ENCODE data around the gene NHERF1. TPM values are rescaled to one million over a fixed set of nuclear protein-coding genes. Genes with fewer than 3 reads are reported as not detected.

Gene NHERF1
- total and polyA plus RNA-seq, 2 of the 13 experiments (the other 11 are each of a cell fraction or from before 2014, with no cell fraction given): 169 to 269 TPM

DNA sequence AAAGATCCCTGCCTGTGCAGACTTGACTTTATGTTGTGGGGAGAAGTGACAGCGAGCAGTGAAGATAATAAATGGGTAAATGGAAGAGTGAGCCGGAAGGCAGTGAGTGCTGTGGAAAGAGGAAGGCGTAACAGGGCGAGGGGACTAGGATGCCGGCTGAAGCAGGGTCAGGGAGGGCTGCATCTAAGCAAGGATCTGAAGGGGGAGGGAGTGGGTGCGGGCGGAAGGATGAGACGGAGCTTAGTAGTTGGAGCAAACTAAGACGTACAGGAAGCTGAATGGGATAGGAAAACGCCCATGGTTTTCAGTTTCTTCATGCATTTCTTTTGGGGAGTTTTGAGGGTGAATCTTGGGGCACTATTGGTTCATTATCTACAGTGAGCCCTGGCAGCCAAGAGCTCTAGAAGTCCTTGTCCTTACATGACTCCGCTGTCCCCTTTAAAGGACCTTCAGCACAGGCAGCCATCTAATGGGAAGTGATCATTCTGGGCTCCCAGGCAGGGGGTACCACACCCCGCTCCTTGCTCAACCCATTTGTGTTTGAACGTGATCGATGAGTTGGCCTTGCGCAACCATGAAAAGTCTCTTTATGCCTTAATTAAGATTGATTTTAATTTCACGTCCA, 38.1 kb downstream of the NHERF1 start:
- Histone ChIP-seq H2AFZ (ENCODE audit: low read length) (no peak overlapping the region), H3K9me3 (ENCODE audit: low read length) (no peaks in the 10 kb centered on the region), H3K4me3 (replicated peaks in 1 of 3; ENCODE audit: insufficient read depth in 1 of 3, low read depth in 2 of 3, low read length in 3 of 3) (no peak overlapping the region), H3K27me3 (ENCODE audit: control insufficient read depth in 1 of 2, insufficient read depth in 2 of 2, low read length in 2 of 2) (no peaks in the 10 kb centered on the region), H3K36me3 (replicated peaks in 1 of 2; ENCODE audit: control insufficient read depth in 1 of 2, insufficient read depth in 2 of 2, low read length in 2 of 2) (peaks cover 3 to 14% of the 10 kb centered on the region in 2 experiments; a peak in 4 of 5 replicates), H3K4me1 (ENCODE audit: insufficient read depth, low read length) (no peaks in the 10 kb centered on the region), H4K20me1 (ENCODE audit: insufficient read depth, low read length) (no peaks in the 10 kb centered on the region), H3K79me2 (ENCODE audit: insufficient read depth, low read length) (no peaks in the 10 kb centered on the region), H3K4me2 (ENCODE audit: low read depth, low read length) (no peak overlapping the region), H3K9ac (ENCODE audit: insufficient read depth, low read depth, low read length) (no peak overlapping the region), H3K27ac (ENCODE audit: extremely low read length, insufficient read depth, low read length) (no peak overlapping the region)
- intact Hi-C loops (cut with micrococcal nuclease; ENCODE audit: unreplicated experiment) (no loop called here), in situ Hi-C loops (cut with HindIII; ENCODE audit: extremely low pct_ligation_motif_present, low pct_unique_long_range_greater_than_20kb) (no loop called here)
- ChIA-PET CTCF (ENCODE audit: low intra/inter-chr PET ratio, low total read pairs) (no interaction called here), POLR2A (interaction anchor here (1.0 kb wide), 1 partner anchor 86 kb away, joined by 4 read pairs; the partner anchor contains the start of gene FDXR)
- peak; percentile 84 for TF ChIP-seq CEBPB (IDR thresholded peaks at IDR 0.05; ENCODE audit: borderline replicate concordance, low read depth, low read length)
- no peak for TF ChIP-seq GTF2F1 (IDR thresholded peaks at IDR 0.05; ENCODE audit: low read length)
- no peak for TF ChIP-seq ZBTB3 (CRISPR knock-in tag; IDR thresholded peaks at IDR 0.05; ENCODE audit: borderline replicate concordance, low read depth)
- TF ChIP-seq, protein P1, sequence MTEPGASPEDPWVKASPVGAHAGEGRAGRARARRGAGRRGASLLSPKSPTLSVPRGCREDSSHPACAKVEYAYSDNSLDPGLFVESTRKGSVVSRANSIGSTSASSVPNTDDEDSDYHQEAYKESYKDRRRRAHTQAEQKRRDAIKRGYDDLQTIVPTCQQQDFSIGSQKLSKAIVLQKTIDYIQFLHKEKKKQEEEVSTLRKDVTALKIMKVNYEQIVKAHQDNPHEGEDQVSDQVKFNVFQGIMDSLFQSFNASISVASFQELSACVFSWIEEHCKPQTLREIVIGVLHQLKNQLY (CRISPR knock-in tag; IDR thresholded peaks at IDR 0.05): no peak
- FAIRE-seq (no peak), DNase-seq (ENCODE audit: low spot score) (no peak), ATAC-seq (no peak)
- BruUV-seq (replicated peaks): no TSS peak
- WGBS (ENCODE audit: low lambda C conversion rate): 95% methylated on average over 16 of the region's 16 CpGs

DNA sequence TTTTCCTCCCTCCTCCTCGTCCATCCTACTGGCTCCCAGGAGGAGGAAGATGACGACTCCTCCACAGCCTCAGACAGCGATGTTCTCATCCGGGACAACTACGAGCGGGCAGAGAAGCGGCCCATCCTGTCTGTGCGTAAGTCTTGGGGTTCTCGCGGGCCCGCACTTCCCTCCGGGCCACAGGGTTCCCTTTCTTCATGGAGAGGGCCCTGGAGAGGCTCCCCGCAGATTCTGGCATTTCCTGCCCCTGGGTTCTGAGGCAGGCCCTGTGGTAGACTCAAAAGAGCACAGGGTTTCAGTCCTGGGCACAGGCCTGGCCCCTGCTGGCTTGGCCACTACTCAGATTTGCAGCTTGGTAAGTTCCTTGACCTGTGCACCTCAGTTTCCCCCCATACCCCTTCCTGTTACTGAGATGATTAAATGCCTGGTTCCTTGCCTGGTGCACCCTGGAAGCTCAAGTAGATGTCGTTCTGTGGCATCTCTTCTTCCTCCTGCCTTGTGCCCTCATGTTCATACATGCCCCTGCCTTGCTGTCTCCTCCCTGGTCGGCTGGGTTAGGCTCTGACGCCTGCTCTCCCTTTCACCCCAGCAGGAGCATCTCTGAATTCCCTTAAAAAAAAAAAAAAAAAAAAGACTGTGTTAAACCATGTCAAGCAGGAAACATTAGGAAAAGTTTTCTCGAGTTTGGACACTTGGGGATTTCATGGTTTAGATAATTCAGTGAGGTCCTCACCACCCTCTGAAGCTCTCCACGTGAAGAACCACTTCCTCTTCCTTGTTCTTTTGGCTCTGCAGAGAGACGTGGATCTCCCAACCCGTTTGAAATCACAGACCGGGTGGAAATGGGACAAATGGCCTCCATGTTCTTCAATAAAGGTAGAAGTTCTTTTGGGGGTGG, 42.0 kb downstream of the NHERF1 start:
- intact Hi-C loops (cut with micrococcal nuclease; ENCODE audit: unreplicated experiment): loop anchor here (1.0 to 5.0 kb wide), 2 partner anchors 72 to 172 kb away; no protein-coding TSS in a partner anchor
- TF ChIP-seq ZKSCAN1 (IDR thresholded peaks at IDR 0.05; ENCODE audit: low read length) (no peak), RAD51 (IDR thresholded peaks at IDR 0.05; ENCODE audit: borderline replicate concordance) (no peak), ZNF562 (CRISPR knock-in tag; IDR thresholded peaks at IDR 0.05; ENCODE audit: borderline replicate concordance) (no peak), GPN1 (CRISPR knock-in tag; IDR thresholded peaks at IDR 0.05; ENCODE audit: borderline replicate concordance) (no peak), TRIM24 (CRISPR knock-in tag; IDR thresholded peaks at IDR 0.05) (no peak), RBFOX2 (IDR thresholded peaks at IDR 0.05; ENCODE audit: low read depth, low read length) (no peak), KAT2B (IDR thresholded peaks at IDR 0.05; ENCODE audit: borderline replicate concordance, low read depth, low read length) (no peak), PRMT3 (CRISPR knock-in tag; IDR thresholded peaks at IDR 0.05; ENCODE audit: borderline replicate concordance, low read depth) (no peak)
- TF ChIP-seq, protein P2, sequence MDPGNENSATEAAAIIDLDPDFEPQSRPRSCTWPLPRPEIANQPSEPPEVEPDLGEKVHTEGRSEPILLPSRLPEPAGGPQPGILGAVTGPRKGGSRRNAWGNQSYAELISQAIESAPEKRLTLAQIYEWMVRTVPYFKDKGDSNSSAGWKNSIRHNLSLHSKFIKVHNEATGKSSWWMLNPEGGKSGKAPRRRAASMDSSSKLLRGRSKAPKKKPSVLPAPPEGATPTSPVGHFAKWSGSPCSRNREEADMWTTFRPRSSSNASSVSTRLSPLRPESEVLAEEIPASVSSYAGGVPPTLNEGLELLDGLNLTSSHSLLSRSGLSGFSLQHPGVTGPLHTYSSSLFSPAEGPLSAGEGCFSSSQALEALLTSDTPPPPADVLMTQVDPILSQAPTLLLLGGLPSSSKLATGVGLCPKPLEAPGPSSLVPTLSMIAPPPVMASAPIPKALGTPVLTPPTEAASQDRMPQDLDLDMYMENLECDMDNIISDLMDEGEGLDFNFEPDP (CRISPR knock-in tag; conservative IDR thresholded peaks at IDR 0.05): no peak

More for the DNA sequence above, 42.0 kb downstream of the NHERF1 start:
- H3K4me1 ChIP-seq (ENCODE audit: insufficient read depth, low read length): no peaks in the 10 kb centered on the region
- ChIA-PET POLR2A (interaction anchor here (0.7 kb wide), 1 partner anchor 40 kb away, joined by 3 read pairs; no protein-coding TSS in a partner anchor), CTCF (ENCODE audit: low intra/inter-chr PET ratio, low total read pairs) (interaction anchor here (0.6 to 2.2 kb wide), 11 partner anchors 10 to 170 kb away, joined by 3 to 30 read pairs (median 9); partner anchors contain the start of genes GRIN2C and NHERF1)
- H3K79me2 ChIP-seq (ENCODE audit: insufficient read depth, low read length): no peaks in the 10 kb centered on the region
- no peak overlapping the region for H3K27ac ChIP-seq (ENCODE audit: extremely low read length, insufficient read depth, low read length)
- no peak overlapping the region for H3K9ac ChIP-seq (ENCODE audit: insufficient read depth, low read depth, low read length)
- no peaks in the 10 kb centered on the region for H3K9me3 ChIP-seq (ENCODE audit: low read length)
- H3K27me3 ChIP-seq (ENCODE audit: control insufficient read depth in 1 of 2, insufficient read depth in 2 of 2, low read length in 2 of 2): no peaks in the 10 kb centered on the region
- no peak for DNase-seq (ENCODE audit: low spot score)
- in situ Hi-C loops (cut with HindIII; ENCODE audit: extremely low pct_ligation_motif_present, low pct_unique_long_range_greater_than_20kb): loop anchor here (5.0 kb wide), 1 partner anchor 72 kb away; no protein-coding TSS in a partner anchor
- no peak overlapping the region for H3K4me3 ChIP-seq (replicated peaks in 1 of 3; ENCODE audit: insufficient read depth in 1 of 3, low read depth in 2 of 3, low read length in 3 of 3)
- 90% methylated on average over 21 of the region's 21 CpGs for WGBS (ENCODE audit: low lambda C conversion rate)
- H4K20me1 ChIP-seq (ENCODE audit: insufficient read depth, low read length): no peaks in the 10 kb centered on the region
- H3K4me2 ChIP-seq (ENCODE audit: low read depth, low read length): no peak overlapping the region
- H3K36me3 ChIP-seq (replicated peaks in 1 of 2; ENCODE audit: control insufficient read depth in 1 of 2, insufficient read depth in 2 of 2, low read length in 2 of 2): peaks cover 10 to 28% of the 10 kb centered on the region in 2 experiments
- no peak for FAIRE-seq
- BruUV-seq (replicated peaks): no TSS peak
- H2AFZ ChIP-seq (ENCODE audit: low read length): no peak overlapping the region
- no peak for ATAC-seq
